B cell (primary cell): ENCODE measurements around the gene HYPK.

Experiments
- CTCF ChIP-seq: fragments of 200-600 bp; IDR thresholded peaks from one replicate; pipeline ENCODE4 v1.8.0; 2022; ENCODE audit warnings: antibody characterized with exemption, mild to moderate bottlenecking
- EZH2 ChIP-seq: IDR thresholded peaks from 2 replicates; pipeline ENCODE4 v1.6.1; 2012; ENCODE audit warnings: borderline replicate concordance, low read depth, mild to moderate bottlenecking, moderate library complexity, low read length; ENCODE audit not compliant: insufficient read depth, poor library complexity, severe bottlenecking

- TF ChIP-seq CTCF (no peak), EZH2 (no peak)
Observed at GRCh38 chr15:43826029-43826507, 25.7 kb downstream of the HYPK start.
